HG03196 (cell line): Measurements from ENCODE around the gene FGB.

Source experiments
- ATAC-seq: cut with Tn5 transposase; IDR thresholded peaks from one replicate; pipeline ENCODE4 v1.9.1; 2021; ENCODE audit not compliant: unreplicated experiment

The FGB gene

DNA sequence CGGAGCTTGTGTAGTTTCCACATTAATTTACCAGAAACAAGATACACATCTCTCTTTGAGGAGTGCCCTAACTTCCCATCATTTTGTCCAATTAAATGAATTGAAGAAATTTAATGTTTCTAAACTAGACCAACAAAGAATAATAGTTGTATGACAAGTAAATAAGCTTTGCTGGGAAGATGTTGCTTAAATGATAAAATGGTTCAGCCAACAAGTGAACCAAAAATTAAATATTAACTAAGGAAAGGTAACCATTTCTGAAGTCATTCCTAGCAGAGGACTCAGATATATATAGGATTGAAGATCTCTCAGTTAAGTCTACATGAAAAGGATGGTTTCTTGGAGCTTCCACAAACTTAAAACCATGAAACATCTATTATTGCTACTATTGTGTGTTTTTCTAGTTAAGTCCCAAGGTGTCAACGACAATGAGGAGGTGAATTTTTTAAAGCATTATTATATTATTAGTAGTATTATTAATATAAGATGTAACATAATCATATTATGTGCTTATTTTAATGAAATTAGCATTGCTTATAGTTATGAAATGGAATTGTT lies at the start of gene FGB:
Gene FGB, plus strand, starts transcription at position 315 of the 558 bp plus-strand sequence. Its CDS starts 8 bp downstream, at position 323.
- ATAC-seq = no peak

GRCh38 chr4:154516318-154517029 lies 46.3 kb upstream of the FGB start:
- no peak for ATAC-seq

- no peak for ATAC-seq
Observed at GRCh38 chr4:154517591-154517990, 45.2 kb upstream of the FGB start.

DNA sequence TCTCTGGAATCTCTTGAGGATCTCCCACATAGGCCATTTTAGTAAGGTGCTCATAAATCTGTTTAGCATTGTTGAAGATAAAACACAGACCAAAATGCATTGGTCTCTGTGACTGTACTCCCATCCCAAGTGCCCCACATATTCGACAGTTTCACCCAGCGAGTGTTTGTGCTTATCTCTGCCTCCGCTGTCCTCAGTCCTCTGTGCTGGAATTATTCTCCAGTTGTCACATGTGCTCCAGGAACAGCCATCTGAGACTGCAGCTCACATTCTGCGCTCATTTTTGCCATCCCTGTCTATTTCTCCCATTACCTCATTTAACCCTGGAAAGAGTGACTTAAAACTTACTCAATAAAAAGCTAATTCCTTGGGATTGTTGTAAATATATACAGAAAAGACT lies 43.6 kb upstream of the FGB start:
- no peak for ATAC-seq

GRCh38 chr4:154521607-154522006 lies 41.2 kb upstream of the FGB start:
- no peak for ATAC-seq

GRCh38 chr4:154526151-154526550 lies 36.7 kb upstream of the FGB start:
- no peak for ATAC-seq

DNA sequence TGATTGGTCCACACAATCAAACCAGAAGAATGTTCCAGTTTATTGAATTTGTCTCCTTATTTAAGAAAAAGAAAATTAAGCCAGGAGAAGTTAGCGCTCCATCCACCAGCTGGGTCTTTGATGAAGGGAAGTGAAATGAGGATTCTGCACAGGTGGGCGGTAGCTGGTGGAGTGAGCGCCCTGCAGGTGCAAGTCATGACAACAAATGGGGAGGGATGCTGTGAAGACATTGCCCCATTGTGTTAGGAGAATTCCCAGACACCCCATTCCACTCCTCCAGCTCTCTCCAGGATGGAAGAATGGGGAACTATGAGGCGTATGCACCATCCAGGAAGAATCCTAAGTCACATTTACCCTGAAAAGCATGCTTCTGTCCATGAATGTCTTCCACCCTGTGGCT lies 35.5 kb upstream of the FGB start:
- no peak for ATAC-seq

DNA sequence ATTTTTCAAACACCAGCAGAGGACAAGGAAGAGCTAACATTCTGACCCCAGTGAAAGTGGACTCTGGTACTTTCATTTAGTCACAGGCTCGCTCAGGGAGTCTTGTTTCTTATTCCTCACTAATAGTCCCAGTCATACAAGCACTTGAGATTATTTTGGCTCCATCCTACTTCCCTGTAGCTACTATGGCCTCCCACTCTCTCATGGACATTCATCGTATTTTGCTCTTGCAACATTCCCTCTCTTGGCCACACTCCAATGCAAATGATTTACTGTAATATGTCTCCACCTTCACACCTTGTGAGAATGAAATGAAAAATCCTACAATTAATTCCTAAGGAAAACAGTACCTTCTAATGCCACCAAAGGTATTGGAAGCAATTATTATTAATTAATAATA lies 33.9 kb upstream of the FGB start:
- no peak for ATAC-seq

- ATAC-seq = no peak
Observed at GRCh38 chr4:154529728-154530519, 32.9 kb upstream of the FGB start.

DNA sequence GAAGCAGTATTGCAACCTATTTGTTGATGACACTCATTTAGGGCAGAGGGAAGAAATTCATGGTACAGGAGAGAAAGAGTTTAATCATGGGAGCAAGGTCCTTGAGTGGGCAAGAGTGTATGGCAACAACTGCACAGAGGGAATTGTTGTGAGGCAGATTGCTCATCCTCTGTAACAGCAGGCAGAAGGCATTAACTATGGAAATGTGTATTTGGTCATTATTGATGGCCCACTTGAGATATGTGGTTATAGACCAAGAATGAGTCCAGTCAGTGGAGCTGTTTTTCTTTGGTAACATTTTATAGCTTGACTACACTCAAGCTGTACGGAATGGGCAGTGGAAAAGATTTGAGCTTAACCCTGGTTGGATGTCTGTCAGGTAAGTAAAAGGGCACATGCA lies 28.5 kb upstream of the FGB start:
- no peak for ATAC-seq

DNA sequence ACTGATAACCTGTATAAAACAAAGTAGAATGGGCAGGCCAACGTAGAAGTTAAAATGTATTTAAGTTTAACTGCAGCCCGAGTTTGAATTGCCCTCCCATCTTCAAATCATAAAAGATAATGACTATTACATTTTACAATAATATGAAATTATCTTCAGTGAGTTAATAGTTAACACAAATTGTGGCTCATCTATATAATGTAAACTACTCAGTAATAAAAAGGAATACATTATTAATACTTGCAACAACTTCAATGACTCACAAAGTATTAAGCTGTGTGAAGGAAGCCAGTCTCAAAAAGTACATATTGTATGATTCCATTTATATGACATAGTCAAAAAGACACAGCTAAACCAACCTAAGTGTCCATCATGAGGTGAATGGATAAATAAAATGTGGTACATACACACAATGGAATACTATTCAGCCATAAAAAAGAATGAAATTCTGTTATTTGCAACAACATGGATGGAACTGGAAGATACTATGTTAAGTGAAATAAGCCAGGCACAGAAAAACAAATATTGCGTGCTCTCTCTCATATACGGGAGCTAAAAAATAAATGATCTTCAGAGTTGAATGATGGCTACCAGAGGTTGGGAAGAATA lies 20.4 kb upstream of the FGB start:
- no peak for ATAC-seq

DNA sequence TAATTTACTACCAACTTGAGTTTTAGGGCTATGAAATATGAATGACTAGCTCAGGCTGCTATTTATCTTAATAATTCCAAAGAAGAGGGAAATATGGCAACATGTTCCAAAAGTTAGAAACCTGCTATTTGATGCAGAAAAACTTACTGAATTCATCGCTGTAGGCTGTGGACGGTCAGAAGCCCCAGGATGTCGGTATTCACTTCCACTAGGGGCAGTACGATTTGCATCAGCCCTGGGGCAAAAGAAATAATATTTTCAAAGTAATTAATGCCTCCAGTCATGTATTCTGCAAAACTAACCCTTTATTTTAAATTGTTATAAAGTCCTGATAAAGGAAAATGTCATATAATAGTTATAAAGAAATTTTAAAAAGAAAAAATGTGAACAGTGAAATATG lies 17.1 kb upstream of the FGB start:
- no peak for ATAC-seq

DNA sequence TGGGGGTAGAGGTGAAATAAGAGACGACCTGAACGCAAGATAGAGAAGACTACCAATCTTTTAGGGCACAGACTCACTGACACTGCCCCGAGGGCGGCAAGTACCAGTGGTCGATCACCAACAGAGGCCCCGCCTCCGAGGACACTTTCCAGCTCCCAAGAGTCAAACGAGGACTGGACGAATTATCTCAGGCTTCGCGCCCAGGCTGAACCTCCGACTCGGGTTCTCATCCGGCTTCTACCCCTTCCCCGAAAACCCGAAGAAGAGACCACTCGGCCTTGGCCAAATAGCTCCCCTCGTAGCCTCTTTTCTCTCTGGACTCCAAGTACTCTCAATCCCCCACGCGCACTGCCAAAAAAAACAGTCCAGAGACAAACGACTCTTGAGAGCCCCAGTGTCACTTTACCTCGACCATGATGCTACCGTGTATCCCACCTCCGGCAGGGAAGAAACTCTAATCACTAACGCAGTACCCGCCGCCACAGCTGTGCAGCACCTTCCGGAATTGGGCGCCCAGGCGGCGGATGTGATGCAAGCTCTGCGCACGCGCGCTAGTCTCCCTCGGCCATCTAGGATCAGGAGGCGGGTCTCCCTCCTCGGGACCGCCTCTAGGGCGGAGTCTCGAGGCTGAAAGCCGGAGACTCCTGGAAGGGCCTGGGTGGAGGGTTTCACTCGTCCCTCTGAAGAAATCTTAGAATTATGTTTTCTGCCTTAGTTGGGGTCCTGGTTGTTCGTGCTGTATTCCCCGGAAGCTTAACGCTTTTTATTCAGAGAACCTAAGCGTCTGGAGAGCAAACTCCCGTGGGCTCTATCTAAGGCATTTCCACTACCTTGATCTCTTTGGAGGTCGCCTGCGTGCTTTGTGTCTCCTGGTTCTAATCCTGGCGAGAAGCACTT lies 12.7 kb upstream of the FGB start, which contains the start of gene PLRG1:
Gene PLRG1, minus strand, starts transcription at position 507 of the 897 bp plus-strand sequence. Its CDS starts 92 bp downstream, at position 415.
- peak; percentile 99 for ATAC-seq

DNA sequence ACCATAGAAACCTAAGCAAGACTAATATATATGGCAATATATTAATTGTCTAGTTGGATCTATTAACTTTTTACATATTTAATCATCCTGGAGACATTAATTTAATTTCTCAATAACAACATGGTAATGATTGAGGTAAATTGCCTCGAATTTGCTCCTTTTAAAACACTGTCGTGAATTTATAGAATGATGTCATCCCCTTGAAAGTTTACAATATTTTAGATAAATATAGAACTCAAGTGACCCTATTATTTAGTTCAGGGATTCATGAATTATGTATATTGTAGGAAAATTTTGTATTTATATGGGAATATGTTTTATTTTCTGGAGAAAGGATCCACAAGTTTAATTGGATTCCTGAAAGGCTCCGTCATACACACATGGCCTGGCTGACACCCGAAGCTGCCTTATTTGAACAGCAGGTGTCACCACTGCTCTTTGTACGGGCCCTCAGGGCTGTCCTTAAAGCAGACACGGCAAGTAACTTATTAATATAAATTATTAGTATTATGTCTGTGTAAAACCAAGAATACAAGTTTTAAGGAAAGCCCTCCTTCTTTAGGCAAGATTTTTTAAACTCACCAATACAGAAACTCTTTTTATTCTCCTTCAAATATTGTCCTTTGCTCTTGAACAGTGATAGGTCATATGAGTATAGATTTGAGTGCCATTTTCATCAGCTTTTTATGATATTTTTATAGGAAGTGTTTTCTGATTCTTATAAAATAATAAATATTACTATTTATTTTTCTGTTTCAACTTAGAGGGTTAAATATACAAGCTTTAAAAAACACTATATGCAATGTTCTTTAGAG lies 10.7 kb upstream of the FGB start:
- peak; percentile 58 for ATAC-seq

DNA sequence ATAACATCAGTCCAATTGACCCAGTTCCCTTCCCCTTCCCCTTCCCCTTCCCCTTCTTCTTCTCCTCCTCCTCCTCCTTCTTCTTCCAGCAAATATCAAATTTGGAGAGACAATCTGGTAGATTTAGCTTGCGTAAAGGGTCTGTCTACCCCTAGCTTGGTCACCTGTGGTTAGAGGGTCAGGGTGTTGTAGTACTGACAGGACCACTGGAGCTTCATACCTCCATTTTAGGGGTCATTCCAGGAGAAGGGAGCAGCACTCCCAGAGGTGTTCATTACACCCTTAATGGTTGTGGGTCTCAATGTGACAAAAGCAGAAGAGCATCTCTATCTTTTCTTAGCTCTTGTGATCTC lies 3.7 kb upstream of the FGB start:
- ATAC-seq = peak; percentile 28

GRCh38 chr4:154559494-154560418 lies 3.1 kb upstream of the FGB start:
- peak; percentile 81 for ATAC-seq

- no peak for ATAC-seq
Observed at GRCh38 chr4:154560419-154560801, 2.4 kb upstream of the FGB start.

- ATAC-seq = no peak
Observed at GRCh38 chr4:154560824-154561231, 2.0 kb upstream of the FGB start.

- ATAC-seq = no peak
Observed at GRCh38 chr4:154564311-154564710, 1.5 kb downstream of the FGB start.
